ENCODE measurements around the gene SPTBN4.

Gene SPTBN4

GRCh38 chr19:40549007-40549708 lies 82.4 kb downstream of the SPTBN4 start:
- peak; percentile 53 for DNase-seq (ENCODE audit: low read depth)
- TF ChIP-seq, protein P1, sequence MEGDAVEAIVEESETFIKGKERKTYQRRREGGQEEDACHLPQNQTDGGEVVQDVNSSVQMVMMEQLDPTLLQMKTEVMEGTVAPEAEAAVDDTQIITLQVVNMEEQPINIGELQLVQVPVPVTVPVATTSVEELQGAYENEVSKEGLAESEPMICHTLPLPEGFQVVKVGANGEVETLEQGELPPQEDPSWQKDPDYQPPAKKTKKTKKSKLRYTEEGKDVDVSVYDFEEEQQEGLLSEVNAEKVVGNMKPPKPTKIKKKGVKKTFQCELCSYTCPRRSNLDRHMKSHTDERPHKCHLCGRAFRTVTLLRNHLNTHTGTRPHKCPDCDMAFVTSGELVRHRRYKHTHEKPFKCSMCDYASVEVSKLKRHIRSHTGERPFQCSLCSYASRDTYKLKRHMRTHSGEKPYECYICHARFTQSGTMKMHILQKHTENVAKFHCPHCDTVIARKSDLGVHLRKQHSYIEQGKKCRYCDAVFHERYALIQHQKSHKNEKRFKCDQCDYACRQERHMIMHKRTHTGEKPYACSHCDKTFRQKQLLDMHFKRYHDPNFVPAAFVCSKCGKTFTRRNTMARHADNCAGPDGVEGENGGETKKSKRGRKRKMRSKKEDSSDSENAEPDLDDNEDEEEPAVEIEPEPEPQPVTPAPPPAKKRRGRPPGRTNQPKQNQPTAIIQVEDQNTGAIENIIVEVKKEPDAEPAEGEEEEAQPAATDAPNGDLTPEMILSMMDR (IDR thresholded peaks at IDR 0.05; ENCODE audit: low read length, missing control alignments), result peak; percentile 26
- H3K4me3 ChIP-seq (replicated peaks; ENCODE audit: low read depth, low read length), result no peak overlapping the region

DNA sequence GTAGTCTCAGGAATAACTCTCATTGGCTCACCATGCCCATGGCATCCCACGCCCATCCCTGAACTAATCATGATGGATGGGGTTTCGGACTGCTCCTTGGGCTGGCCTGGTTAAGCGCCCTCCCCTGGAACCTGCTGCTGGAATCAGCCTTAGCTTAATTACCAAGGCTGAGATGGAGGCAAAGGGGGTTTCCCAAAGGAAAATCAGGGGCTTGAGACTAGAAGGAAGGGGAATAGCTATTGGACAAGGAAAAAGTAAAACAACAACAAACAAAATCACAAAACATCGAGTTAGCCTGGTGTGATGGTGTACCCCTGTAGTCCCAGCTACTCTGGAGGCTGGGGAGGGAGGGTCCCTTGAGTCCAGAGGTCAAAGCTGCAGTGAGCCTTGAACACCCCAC lies 84.2 kb downstream of the SPTBN4 start:
- DNase-seq (ENCODE audit: low read depth), result no peak
- H3K4me3 ChIP-seq (replicated peaks; ENCODE audit: low read depth, low read length), result no peak overlapping the region
- TF ChIP-seq, protein P1 (IDR thresholded peaks at IDR 0.05; ENCODE audit: low read length, missing control alignments), result no peak

GRCh38 chr19:40552848-40553247 lies 86.0 kb downstream of the SPTBN4 start:
- H3K4me3 ChIP-seq (replicated peaks; ENCODE audit: low read depth, low read length), result no peak overlapping the region
- DNase-seq (ENCODE audit: low read depth), result no peak
- TF ChIP-seq, protein P1 (IDR thresholded peaks at IDR 0.05; ENCODE audit: low read length, missing control alignments), result no peak

DNA sequence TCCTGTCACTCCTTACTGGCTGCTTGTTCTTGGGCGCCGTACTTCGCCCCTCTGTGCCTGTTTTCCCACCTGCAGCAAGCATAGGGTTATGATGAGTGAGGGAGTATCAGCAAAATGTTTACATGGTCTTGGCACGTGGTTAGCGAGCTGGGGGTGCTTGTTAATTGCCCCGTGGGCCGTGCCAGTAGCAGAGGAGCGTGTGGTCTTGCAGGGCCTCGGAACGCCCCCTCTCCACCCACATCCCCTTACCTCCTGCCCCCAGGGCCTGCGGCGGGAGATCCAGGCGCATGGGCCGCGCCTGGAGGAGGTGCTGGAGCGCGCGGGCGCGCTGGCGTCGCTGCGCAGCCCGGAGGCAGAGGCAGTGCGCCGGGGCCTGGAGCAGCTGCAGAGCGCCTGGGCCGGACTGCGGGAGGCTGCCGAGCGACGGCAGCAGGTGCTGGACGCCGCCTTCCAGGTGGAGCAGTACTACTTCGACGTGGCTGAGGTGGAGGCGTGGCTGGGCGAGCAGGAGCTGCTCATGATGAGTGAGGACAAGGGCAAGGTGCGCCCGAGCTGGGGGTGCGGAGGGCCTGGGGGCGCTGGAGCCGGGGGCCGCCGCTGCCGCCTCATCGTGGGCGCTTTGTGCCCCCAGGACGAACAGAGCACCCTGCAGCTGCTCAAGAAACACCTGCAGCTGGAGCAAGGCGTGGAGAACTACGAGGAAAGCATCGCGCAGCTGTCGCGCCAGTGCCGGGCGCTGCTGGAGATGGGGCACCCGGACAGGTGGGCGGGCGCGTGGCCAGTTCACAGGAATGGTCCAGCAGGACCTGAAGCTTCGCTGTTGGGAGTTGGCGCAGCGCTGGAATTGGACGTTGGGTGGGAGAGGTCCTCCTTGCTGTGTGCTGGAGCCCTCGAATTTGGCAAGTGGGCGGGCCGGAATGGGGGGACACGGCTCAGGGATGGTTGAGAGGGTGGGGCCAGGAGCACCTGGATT lies 87.4 kb downstream of the SPTBN4 start:
- H3K4me3 ChIP-seq (replicated peaks; ENCODE audit: low read depth, low read length), result no peak overlapping the region
- TF ChIP-seq, protein P1 (IDR thresholded peaks at IDR 0.05; ENCODE audit: low read length, missing control alignments), result no peak
- no peak for DNase-seq (ENCODE audit: low read depth)

- H3K4me3 ChIP-seq (replicated peaks; ENCODE audit: low read depth, low read length), result no peak overlapping the region
- DNase-seq (ENCODE audit: low read depth), result no peak
- TF ChIP-seq, protein P1 (IDR thresholded peaks at IDR 0.05; ENCODE audit: low read length, missing control alignments), result no peak
Observed at GRCh38 chr19:40555978-40556689, 89.3 kb downstream of the SPTBN4 start.

DNA sequence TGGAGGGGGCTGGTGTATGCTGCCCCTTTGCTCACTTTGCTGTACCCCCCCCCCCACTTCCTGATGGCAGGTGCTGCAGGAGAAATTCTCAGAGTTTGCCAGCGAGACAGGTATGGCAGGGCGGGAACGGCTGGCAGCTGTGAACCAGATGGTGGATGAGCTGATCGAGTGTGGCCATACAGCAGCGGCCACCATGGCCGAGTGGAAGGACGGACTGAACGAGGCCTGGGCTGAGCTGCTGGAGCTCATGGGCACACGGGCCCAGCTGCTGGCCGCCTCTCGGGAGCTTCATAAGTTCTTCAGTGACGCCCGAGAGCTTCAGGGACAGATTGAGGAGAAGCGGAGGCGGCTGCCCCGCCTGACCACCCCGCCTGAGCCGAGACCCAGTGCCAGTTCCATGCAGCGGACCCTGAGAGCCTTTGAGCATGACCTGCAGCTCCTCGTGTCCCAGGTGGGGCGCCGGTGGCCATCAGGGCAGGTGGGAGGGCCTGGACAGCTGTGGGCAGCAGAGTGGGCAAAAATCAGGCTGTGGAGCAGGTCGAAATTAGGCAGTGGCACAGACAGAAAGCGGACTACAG lies 90.2 kb downstream of the SPTBN4 start:
- no peak overlapping the region for H3K4me3 ChIP-seq (replicated peaks; ENCODE audit: low read depth, low read length)
- DNase-seq (ENCODE audit: low read depth), result no peak
- TF ChIP-seq, protein P1 (IDR thresholded peaks at IDR 0.05; ENCODE audit: low read length, missing control alignments), result no peak

Measured in fibroblast of pulmonary artery (primary cell).